22Rv1 (cell line): ENCODE measurements around the gene FAM50B.

Experiments
- ZFX ChIP-seq: fragments of 450-650 bp; IDR thresholded peaks from 2 replicates; pipeline ENCODE4 v1.6.1; 2017; ENCODE audit warnings: antibody characterized with exemption, borderline replicate concordance
- TF ChIP-seq, protein P1 (sequence below): fragments of 450-650 bp; IDR thresholded peaks from 2 replicates; pipeline ENCODE4 v1.5.1; 2017; ENCODE audit warnings: mild to moderate bottlenecking

DNA sequence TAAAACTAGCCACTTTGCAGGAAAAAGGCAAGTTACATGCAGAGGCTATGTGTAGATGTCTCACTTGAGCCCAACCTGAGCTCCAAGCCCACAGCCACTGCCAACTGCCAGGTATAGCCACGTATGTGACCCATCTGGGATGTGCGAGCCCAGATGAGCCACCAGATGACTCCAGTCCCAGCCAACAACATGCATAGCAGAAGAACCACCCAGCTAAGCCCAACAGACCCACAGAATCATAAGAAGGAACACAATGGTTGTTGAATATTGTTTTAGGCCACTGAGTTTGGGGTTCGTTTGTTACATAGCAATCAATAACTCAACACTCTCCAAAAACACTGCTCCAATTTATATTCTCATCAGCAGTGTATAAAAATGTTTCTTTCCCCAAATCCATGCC lies 16.3 kb downstream of the FAM50B start:
- TF ChIP-seq, protein P1, sequence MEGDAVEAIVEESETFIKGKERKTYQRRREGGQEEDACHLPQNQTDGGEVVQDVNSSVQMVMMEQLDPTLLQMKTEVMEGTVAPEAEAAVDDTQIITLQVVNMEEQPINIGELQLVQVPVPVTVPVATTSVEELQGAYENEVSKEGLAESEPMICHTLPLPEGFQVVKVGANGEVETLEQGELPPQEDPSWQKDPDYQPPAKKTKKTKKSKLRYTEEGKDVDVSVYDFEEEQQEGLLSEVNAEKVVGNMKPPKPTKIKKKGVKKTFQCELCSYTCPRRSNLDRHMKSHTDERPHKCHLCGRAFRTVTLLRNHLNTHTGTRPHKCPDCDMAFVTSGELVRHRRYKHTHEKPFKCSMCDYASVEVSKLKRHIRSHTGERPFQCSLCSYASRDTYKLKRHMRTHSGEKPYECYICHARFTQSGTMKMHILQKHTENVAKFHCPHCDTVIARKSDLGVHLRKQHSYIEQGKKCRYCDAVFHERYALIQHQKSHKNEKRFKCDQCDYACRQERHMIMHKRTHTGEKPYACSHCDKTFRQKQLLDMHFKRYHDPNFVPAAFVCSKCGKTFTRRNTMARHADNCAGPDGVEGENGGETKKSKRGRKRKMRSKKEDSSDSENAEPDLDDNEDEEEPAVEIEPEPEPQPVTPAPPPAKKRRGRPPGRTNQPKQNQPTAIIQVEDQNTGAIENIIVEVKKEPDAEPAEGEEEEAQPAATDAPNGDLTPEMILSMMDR, result no peak
- TF ChIP-seq ZFX, result no peak
